ENCODE measurements around the gene HCFC1R1.

HCFC1R1 gene

DNA sequence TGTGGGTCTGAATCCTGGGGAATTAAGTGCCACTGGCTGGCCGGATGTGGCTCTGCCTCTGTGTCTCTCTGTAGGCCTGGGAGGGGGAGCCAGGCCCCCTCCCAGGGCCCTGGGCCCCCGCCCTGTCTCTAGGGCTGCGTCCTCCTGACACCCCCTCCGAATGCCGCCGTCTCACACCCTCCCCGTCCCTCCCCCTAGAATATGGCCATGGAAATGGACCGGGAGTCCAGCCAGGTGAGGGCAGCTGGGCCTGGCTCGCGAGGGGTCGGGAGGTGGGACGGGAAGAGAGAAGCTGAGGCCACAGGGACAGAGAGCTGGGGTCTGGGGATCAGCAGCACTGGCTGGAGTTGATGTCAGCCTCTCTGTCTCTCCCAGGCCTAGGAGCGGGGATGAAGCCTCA lies 27.4 kb downstream of the HCFC1R1 start:
- Histone ChIP-seq H2BK5ac (ENCODE audit: low read depth, low read length, poor library complexity) (no peak overlapping the region), H4K8ac (ENCODE audit: low read depth, low read length) (no peak overlapping the region), H2AFZ (ENCODE audit: insufficient read depth, low read length, poor library complexity) (no peak overlapping the region), H3K27me3 (ENCODE audit: insufficient read depth, low read length) (no peaks in the 10 kb centered on the region), H2AK5ac (ENCODE audit: low read length) (no peak overlapping the region), H3K4me2 (ENCODE audit: low read length) (no peak overlapping the region), H3K18ac (ENCODE audit: low read length) (no peak overlapping the region), H4K12ac (ENCODE audit: low read depth, low read length) (no peak overlapping the region), H3K27ac (ENCODE audit: low read depth, low read length) (no peak overlapping the region), H2BK12ac (ENCODE audit: low read length) (no peak overlapping the region), H3K79me1 (ENCODE audit: low read length) (no peaks in the 10 kb centered on the region), H3K23ac (ENCODE audit: low read length) (no peak overlapping the region), H3K9ac (ENCODE audit: low read length) (no peak overlapping the region), H3K4me3 (ENCODE audit: low read depth, low read length) (no peak overlapping the region), H3K4ac (ENCODE audit: low read depth, low read length) (no peak overlapping the region), H3K36me3 (ENCODE audit: control insufficient read depth in 1 of 2, insufficient read depth in 2 of 2, low read length in 2 of 2) (no peaks in the 10 kb centered on the region), H3K9me3 (ENCODE audit: insufficient read depth, low read depth, low read length) (no peaks in the 10 kb centered on the region), H4K91ac (ENCODE audit: low read depth, low read length) (no peak overlapping the region), H3K79me2 (ENCODE audit: control insufficient read depth, insufficient read depth, low read length, poor library complexity) (no peaks in the 10 kb centered on the region), H2BK120ac (ENCODE audit: insufficient read depth, low read length, poor library complexity) (no peak overlapping the region), H3K4me1 (ENCODE audit: control insufficient read depth in 1 of 2, insufficient read depth in 2 of 2, low read length in 2 of 2) (no peaks in the 10 kb centered on the region), H3K14ac (ENCODE audit: low read length) (no peak overlapping the region)
- no CpG with 5 or more reads among the region's 13 CpGs for WGBS (ENCODE audit: extremely low coverage, insufficient coverage, insufficient read length)
- DNase-seq: no peak

- Histone ChIP-seq H3K79me2 (ENCODE audit: control insufficient read depth, insufficient read depth, low read length, poor library complexity) (no peaks in the 10 kb centered on the region), H2AK5ac (ENCODE audit: low read length) (no peak overlapping the region), H2BK12ac (ENCODE audit: low read length) (no peak overlapping the region), H3K4ac (ENCODE audit: low read depth, low read length) (no peak overlapping the region), H3K9ac (ENCODE audit: low read length) (no peak overlapping the region), H3K4me2 (ENCODE audit: low read length) (no peak overlapping the region), H4K8ac (ENCODE audit: low read depth, low read length) (no peak overlapping the region), H3K9me3 (ENCODE audit: insufficient read depth, low read depth, low read length) (no peaks in the 10 kb centered on the region), H2AFZ (ENCODE audit: insufficient read depth, low read length, poor library complexity) (no peak overlapping the region), H3K4me3 (ENCODE audit: low read depth, low read length) (no peak overlapping the region), H2BK120ac (ENCODE audit: insufficient read depth, low read length, poor library complexity) (no peak overlapping the region), H4K12ac (ENCODE audit: low read depth, low read length) (no peak overlapping the region), H3K27ac (ENCODE audit: low read depth, low read length) (no peak overlapping the region), H4K91ac (ENCODE audit: low read depth, low read length) (no peak overlapping the region), H3K36me3 (ENCODE audit: control insufficient read depth in 1 of 2, insufficient read depth in 2 of 2, low read length in 2 of 2) (no peaks in the 10 kb centered on the region), H3K4me1 (ENCODE audit: control insufficient read depth in 1 of 2, insufficient read depth in 2 of 2, low read length in 2 of 2) (peaks cover 3 to 5% of the 10 kb centered on the region in 2 experiments), H3K14ac (ENCODE audit: low read length) (no peak overlapping the region), H3K23ac (ENCODE audit: low read length) (no peak overlapping the region), H3K79me1 (ENCODE audit: low read length) (no peaks in the 10 kb centered on the region), H3K18ac (ENCODE audit: low read length) (no peak overlapping the region), H2BK5ac (ENCODE audit: low read depth, low read length, poor library complexity) (no peak overlapping the region), H3K27me3 (ENCODE audit: insufficient read depth, low read length) (no peaks in the 10 kb centered on the region)
- no peak for DNase-seq
- no CpG with 5 or more reads among the region's 14 CpGs for WGBS (ENCODE audit: extremely low coverage, insufficient coverage, insufficient read length)
Measured at GRCh38 chr16:2992383-2993081, 31.2 kb downstream of the HCFC1R1 start.

DNA sequence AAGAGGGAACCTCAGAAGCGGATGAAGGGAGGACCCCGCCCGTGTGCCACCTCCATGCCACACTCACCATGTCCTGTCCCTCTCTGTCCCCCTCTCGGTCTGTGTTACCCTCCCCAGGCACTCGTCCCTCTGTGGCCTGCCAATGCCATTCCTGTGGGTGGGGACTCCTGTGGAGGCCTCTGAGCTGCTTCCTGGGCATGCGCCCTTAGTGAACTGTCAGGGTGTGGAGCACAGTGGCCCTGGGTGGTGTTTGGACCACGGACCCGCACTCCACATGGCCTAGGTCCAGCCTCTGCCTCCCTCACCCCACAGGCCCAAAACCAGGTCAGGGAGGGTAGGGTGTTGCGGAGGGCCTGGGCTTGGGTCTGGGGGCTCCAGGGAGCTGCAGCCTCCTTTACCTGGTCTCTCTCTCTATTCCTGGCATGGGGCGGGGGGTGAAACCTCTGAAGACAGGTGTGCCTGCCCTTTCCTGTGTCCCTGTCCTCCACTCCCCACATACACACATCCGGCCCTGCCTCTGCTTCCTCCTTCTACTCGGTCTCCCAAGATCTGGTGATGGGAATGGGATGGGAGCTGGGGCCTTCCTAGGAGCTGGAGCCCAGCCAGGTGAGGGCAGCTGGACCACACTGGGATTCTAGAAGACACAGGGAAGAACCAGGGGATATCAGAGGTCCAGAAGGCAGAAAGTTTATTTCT lies 32.0 kb downstream of the HCFC1R1 start:
- Histone ChIP-seq H4K91ac (ENCODE audit: low read depth, low read length) (no peak overlapping the region), H3K4me2 (ENCODE audit: low read length) (no peak overlapping the region), H3K79me2 (ENCODE audit: control insufficient read depth, insufficient read depth, low read length, poor library complexity) (no peaks in the 10 kb centered on the region), H3K79me1 (ENCODE audit: low read length) (no peaks in the 10 kb centered on the region), H3K4me3 (ENCODE audit: low read depth, low read length) (no peak overlapping the region), H3K4ac (ENCODE audit: low read depth, low read length) (no peak overlapping the region), H4K8ac (ENCODE audit: low read depth, low read length) (no peak overlapping the region), H3K4me1 (ENCODE audit: control insufficient read depth in 1 of 2, insufficient read depth in 2 of 2, low read length in 2 of 2) (peaks cover 6 to 8% of the 10 kb centered on the region in 2 experiments), H3K36me3 (ENCODE audit: control insufficient read depth in 1 of 2, insufficient read depth in 2 of 2, low read length in 2 of 2) (no peaks in the 10 kb centered on the region), H3K23ac (ENCODE audit: low read length) (no peak overlapping the region), H3K9ac (ENCODE audit: low read length) (no peak overlapping the region), H2BK12ac (ENCODE audit: low read length) (no peak overlapping the region), H3K9me3 (ENCODE audit: insufficient read depth, low read depth, low read length) (no peaks in the 10 kb centered on the region), H3K27ac (ENCODE audit: low read depth, low read length) (no peak overlapping the region), H4K12ac (ENCODE audit: low read depth, low read length) (no peak overlapping the region), H2AK5ac (ENCODE audit: low read length) (no peak overlapping the region), H2AFZ (ENCODE audit: insufficient read depth, low read length, poor library complexity) (no peak overlapping the region), H3K14ac (ENCODE audit: low read length) (no peak overlapping the region), H2BK120ac (ENCODE audit: insufficient read depth, low read length, poor library complexity) (no peak overlapping the region), H3K18ac (ENCODE audit: low read length) (no peak overlapping the region), H2BK5ac (ENCODE audit: low read depth, low read length, poor library complexity) (no peak overlapping the region), H3K27me3 (ENCODE audit: insufficient read depth, low read length) (no peaks in the 10 kb centered on the region)
- WGBS (ENCODE audit: extremely low coverage, insufficient coverage, insufficient read length): no CpG with 5 or more reads among the region's 12 CpGs
- DNase-seq: no peak

DNA sequence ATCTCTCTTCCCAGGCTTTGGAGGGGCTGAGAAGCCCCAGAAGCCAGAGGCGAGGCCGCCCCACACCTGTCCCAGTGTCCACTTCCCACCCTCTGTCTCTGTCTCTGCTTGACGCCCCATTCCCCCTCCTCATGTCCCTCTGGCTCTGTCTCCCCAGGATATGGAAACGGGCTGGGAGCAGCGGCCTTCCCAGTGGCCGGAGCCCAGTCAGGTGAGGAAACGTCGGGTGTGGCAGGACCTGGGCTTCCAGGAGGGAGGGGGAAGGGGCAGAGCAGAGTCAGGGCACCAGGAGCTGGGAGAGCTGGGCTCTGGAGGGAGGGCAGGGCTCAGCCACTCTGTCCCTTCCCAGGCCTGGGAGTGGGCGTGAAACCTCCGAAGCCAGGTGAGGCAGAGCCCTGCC lies 32.9 kb downstream of the HCFC1R1 start:
- Histone ChIP-seq H3K27ac (ENCODE audit: low read depth, low read length) (no peak overlapping the region), H3K27me3 (ENCODE audit: insufficient read depth, low read length) (no peaks in the 10 kb centered on the region), H3K36me3 (ENCODE audit: control insufficient read depth in 1 of 2, insufficient read depth in 2 of 2, low read length in 2 of 2) (no peaks in the 10 kb centered on the region), H4K12ac (ENCODE audit: low read depth, low read length) (no peak overlapping the region), H3K4ac (ENCODE audit: low read depth, low read length) (no peak overlapping the region), H3K4me3 (ENCODE audit: low read depth, low read length) (no peak overlapping the region), H2AK5ac (ENCODE audit: low read length) (no peak overlapping the region), H4K91ac (ENCODE audit: low read depth, low read length) (no peak overlapping the region), H4K8ac (ENCODE audit: low read depth, low read length) (no peak overlapping the region), H2BK5ac (ENCODE audit: low read depth, low read length, poor library complexity) (no peak overlapping the region), H3K79me2 (ENCODE audit: control insufficient read depth, insufficient read depth, low read length, poor library complexity) (no peaks in the 10 kb centered on the region), H3K79me1 (ENCODE audit: low read length) (no peaks in the 10 kb centered on the region), H2AFZ (ENCODE audit: insufficient read depth, low read length, poor library complexity) (no peak overlapping the region), H3K4me2 (ENCODE audit: low read length) (no peak overlapping the region), H3K18ac (ENCODE audit: low read length) (no peak overlapping the region), H2BK120ac (ENCODE audit: insufficient read depth, low read length, poor library complexity) (no peak overlapping the region), H2BK12ac (ENCODE audit: low read length) (no peak overlapping the region), H3K4me1 (ENCODE audit: control insufficient read depth in 1 of 2, insufficient read depth in 2 of 2, low read length in 2 of 2) (peaks cover 6 to 8% of the 10 kb centered on the region in 2 experiments), H3K9me3 (ENCODE audit: insufficient read depth, low read depth, low read length) (no peaks in the 10 kb centered on the region), H3K9ac (ENCODE audit: low read length) (no peak overlapping the region), H3K23ac (ENCODE audit: low read length) (no peak overlapping the region), H3K14ac (ENCODE audit: low read length) (no peak overlapping the region)
- DNase-seq: no peak
- no CpG with 5 or more reads among the region's 10 CpGs for WGBS (ENCODE audit: extremely low coverage, insufficient coverage, insufficient read length)
